GM19438 (cell line): Measurements from ENCODE around the gene ALPI.

Experiments
- ATAC-seq: cut with Tn5 transposase; IDR thresholded peaks from one replicate; pipeline ENCODE4 v1.9.1; 2021; ENCODE audit warnings: low read depth; ENCODE audit not compliant: unreplicated experiment

The ALPI gene

GRCh38 chr2:232483311-232483922, 27.5 kb downstream of the ALPI start:
- no peak for ATAC-seq

DNA sequence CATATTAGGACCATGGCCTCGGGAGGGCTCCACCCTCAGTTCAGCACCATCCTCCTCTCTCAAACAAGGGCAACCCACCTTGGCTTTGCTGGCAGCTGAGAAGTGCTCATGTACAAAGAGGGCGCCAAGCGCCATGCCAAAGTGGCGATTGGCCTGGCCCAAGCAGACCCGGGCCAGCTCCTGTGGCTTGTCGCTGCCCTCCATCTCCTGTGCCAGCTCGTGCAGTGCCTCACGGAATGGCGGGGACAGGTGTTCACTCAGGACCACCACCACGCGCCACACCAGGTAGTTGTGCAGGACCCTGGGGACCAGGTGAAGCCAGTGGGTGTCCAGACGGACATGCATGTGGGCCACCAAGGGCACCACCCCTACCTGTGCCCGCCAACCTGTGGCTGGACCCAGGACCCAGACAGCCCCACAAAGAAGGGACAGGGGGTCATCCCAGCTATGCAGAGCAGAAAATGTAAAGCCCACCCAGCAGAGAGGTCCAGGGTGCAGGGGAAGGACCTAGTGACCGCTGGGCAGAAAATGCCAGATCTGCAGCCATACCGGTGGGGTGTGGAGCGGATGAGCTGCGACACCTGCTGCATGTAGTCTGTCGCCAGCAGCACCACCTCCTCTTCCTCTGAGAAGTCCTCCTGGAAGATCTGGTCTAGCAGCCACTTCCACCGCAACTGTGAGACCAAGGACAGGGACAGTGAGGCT, 28.1 kb downstream of the ALPI start:
- no peak for ATAC-seq

DNA sequence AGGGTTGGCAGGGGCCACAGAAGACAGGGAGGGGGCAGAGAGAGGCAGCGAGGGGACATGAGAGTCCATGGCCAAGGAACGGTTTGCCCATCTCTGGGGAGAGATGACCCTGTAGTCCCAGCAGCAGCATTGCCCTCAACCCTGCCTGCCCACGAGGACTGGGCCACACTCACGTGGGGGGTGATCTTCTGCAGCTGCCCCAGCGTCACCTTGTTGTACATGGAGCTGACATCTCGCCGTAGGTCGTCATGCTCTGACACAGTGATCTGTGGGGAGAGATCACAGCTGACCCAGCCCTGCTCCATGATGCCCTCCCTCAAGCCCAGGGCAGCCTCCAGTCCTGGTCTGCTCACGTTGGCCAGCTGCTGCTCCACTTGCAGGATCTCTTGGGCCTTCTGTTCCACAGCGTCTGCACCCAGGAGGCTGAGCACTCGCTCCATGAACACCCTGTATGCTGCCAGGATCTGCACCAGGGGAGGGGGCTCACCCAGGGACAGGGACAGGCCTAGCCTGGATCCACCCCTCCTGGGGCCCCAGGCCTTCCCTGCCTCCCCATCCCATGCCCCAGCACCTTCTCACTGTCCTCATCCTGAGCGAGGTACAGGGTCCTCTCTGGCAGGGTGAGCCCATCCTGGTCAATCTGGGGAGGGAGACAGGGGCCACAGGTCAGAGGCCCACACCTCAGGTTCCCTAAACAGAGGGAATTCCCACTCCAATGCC, 28.8 kb downstream of the ALPI start:
- no peak for ATAC-seq

DNA sequence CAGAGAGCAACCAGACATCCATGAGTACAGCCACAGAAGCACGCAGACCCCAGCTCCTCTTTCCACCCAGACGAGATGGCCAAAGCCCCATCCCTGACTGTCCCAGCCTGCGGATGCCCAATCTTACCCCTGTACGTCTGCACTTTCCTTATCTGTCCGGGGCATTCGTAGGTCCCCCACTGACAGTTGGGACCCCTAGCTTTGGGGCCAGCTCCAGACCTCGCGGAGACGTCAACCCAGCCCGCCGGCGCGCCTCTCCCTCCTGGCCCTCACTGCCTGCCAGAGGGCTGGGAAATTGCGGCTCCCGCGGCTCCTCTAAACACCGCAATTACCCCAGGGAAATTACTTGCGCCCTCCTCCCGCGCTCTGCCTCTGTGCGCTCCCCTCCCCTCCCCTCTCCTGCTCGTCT, 29.4 kb downstream of the ALPI start:
- ATAC-seq: no peak

DNA sequence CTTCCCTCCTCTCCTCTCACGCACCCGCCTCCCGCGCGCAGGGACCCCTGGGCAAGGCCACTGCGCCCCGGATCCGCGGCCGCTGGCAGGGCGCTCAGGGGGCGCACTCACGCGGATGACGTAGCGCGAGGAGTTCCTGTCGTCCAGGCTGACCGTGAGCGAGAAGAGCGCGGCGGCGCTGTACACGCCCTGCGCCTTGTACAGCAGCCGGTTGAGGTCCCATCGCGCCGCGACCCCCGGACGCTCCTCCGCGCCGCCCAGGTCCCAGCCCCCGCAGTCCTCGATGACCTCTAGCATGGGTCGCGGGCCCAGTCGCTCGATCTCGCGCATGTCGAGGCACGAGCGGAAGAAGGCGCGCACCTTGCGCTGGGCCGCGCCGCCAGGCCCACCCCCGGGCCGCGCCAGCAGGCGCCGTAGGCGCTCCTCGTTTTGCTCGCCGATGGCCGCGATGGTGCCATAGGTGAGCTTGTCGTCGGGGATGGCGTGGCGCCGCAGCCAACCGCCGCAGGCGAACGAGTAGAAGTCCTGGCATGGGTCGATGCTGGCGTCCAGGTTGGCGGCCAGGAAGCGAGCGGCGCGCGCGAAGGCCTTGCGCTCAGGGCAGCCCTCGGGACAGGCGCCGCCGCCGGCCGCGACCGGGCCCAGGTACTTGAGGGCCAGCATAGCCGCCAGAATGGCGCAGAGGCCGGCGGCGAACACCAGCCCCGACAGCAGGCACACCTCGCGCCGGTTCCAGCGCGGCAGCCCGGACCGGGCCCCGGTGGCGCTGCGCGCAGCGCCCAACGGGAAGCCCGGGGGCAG, 30.0 kb downstream of the ALPI start:
- ATAC-seq: no peak

- no peak for ATAC-seq
Measured at GRCh38 chr2:232486558-232487384, 30.8 kb downstream of the ALPI start.

DNA sequence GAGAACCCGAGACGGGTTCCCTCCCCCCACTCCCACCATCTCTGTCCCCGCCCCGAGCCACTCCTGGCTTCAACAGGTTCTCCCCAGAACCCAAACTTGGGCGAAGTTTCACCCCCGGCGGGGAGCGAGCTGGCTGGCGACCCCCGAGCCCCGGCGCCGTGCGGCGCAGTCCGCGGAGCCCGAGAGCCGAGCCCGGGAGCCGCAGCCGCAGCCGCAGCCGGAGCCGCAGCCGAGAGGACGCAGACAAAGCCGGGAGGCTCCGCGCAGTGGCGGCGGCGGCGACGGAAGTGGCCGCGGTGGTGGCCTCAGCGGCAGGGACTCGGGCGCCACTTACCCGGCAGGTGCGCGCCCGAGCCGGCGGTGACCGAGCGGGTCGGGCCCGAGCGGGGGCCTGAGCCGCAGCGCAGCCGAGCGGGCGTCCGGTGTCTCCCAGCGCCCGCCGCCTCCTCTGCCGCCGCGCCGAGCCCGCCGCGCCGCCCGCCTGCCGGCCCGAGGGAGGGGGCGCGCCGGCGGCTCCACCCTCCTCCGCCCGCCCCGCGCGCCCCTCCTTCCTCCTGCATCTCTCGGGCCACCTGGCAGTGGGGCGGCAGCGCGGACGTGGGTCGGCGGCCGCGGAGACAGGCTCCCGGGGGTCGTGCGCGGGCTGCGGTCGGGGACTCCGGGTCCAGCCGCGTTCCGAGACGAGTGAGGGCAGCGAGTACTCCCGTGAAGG, 31.6 kb downstream of the ALPI start, which contains the start of gene ECEL1:
Gene ECEL1 (minus strand): TSS at position 450 of the 712 bp plus-strand sequence. CDS start 1,181 bp downstream, outside the sequence.
- ATAC-seq: no peak

- ATAC-seq: no peak
Measured at GRCh38 chr2:232488097-232488711, 32.3 kb downstream of the ALPI start.

- ATAC-seq: no peak
Measured at GRCh38 chr2:232488721-232489300, 32.9 kb downstream of the ALPI start.

GRCh38 chr2:232489516-232490220, 33.7 kb downstream of the ALPI start:
- no peak for ATAC-seq

DNA sequence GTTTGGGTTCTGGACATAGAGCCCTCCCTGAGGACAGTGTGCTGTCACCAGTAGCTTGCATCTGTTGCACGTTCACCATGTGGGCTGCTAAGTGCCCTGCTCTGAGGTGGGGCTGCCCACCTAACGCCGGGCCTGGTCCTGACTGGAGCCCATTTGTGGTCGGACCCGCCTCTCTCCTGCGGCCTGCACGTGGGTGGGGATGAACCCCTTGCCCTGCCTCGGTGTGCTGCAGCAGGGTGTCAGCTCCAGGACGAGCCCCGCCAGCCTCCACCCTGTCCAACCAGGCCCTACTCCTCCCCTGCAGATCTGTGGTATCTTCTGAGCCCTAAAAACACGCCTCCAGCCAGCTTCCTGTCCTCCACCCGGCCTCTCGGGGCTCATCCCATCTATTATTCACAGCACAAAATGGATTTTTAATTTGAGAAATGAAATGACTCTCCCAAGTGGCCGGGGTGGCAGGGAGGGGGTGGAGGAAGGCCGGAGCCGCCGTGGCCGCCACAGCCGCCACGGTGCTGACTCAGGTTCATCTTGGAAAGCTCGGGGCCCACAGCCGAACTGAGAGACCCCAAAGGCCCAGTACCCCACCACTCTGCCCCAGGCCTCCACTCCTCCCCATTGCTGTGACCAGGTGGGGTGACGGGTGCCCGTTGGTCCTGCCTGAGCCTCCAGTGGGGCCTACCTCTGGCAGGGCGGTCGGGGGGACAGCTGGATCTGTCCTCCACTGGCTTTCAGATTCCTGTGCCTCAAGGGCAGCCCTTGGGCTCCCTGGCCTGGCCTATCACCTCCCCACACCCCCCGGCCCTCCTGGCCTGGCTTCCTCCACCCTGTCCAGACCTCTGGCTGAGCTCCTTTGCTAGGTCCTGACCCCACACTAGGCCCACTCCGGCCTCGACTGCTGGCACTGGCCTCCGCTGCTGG, 34.5 kb downstream of the ALPI start:
- no peak for ATAC-seq

GRCh38 chr2:232491139-232491780, 35.3 kb downstream of the ALPI start:
- ATAC-seq: no peak

DNA sequence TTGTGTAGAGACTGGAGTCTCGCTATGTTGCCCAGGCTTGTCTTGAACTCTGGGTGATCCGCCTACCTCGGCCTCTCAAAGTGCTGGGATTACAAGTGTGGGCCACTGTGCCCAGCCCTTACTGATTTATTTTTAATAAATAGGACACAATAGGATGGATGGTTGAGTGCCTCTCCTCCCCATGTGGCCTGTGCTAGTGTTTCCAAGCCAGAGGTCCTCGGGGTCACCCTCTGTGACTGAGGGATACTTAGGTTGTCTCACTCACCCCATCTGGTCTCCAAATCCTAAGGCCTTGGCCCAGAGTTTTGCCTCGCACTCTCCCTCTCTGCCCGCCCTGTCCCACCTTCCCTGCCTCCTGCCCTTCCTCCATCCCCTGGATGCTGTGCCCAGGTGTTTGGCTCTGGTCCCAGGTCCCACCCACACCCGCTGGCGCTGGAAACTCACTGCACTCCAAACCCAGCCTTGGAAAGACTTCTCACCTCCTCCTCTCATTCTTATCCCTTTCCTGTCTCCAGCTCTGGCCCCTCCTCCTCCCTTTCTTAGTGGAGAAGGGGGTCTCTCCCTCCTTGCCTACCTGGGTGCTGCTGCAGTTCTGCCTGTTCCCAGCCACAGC, 36.4 kb downstream of the ALPI start:
- no peak for ATAC-seq

- ATAC-seq: no peak
Measured at GRCh38 chr2:232492963-232493700, 37.2 kb downstream of the ALPI start.

DNA sequence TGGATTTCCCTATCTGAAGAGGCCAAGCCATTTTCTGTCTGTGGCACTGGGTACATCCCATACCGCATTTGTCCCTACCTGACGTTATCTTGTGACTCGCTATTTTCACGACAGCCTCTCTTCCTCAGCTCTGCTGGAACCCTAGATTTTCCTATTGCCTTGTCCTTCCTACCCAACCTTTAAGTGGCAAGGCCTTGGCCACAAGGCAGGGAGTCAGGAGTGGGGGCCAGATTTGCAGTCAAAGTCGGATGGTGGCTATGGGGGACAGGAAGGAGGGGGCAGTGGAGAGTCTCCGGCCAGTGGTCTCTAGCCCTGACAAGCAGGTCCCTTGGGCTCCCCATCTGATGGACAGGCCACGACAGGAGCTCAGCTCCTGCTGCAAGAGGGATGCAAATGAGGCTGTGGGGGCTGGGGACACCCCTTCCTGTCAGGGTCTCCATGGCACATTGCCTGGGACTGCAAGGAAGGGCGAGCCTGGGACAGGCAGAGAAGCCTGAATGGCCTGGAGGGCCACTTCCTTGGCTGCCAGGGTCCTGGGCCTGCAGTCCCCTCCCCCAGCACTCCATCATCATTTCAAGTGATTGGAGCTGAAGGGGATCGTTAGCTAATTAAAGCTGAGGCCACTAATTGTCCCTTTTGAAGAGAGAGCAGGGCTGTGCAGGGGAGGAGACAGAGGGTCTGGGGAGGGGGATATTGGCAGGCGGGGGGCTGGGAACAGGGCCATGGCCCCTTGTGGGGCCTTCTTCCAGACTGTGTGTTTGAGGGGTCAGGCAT, 37.9 kb downstream of the ALPI start:
- ATAC-seq: no peak
